Measurements from ENCODE around the gene RAB36. TPM values are rescaled to one million over a fixed set of nuclear protein-coding genes. Genes with fewer than 3 reads are reported as not detected.

Gene RAB36
- total RNA-seq, 1 donor from 2014 or later = 17.1 TPM

- DNase-seq (ENCODE audit: low read depth) = peak; percentile 69
These were observed 60.2 kb downstream of the RAB36 start for GRCh38 chr22:23205339-23206049.

GRCh38 chr22:23206915-23207314 is 61.6 kb downstream of the RAB36 start:
- no peak for DNase-seq (ENCODE audit: low read depth)

- peak; percentile 54 for DNase-seq (ENCODE audit: low read depth)
These were observed 62.6 kb downstream of the RAB36 start for GRCh38 chr22:23207729-23208393.

- DNase-seq (ENCODE audit: low read depth) = no peak
These were observed 65.3 kb downstream of the RAB36 start for GRCh38 chr22:23210428-23211170.

GRCh38 chr22:23211622-23212021 is 66.3 kb downstream of the RAB36 start:
- DNase-seq (ENCODE audit: low read depth) = no peak

- DNase-seq (ENCODE audit: low read depth) = no peak
These were observed 67.1 kb downstream of the RAB36 start for GRCh38 chr22:23212061-23213021.

GRCh38 chr22:23213022-23213555 is 67.8 kb downstream of the RAB36 start:
- no peak for DNase-seq (ENCODE audit: low read depth)

- DNase-seq (ENCODE audit: low read depth) = no peak
These were observed 68.5 kb downstream of the RAB36 start for GRCh38 chr22:23213581-23214334.

Other genes with a start within 250 kb of the RAB36 start
- gene GNAZ, start 75.0 kb upstream of the RAB36 start, total RNA-seq = 1.4 and 2.0 TPM in 2 replicates
- gene RSPH14, start 3.5 kb upstream of the RAB36 start, total RNA-seq = 0.35 and 1.2 TPM in 2 replicates
- gene BCR, start 35.0 kb downstream of the RAB36 start, total RNA-seq = 34.9 and 109 TPM in 2 replicates

Data from renal cortical epithelial cell (primary cell).